SHP77 (cell line): ENCODE measurements around the gene COQ8A.
"Not testable (repeated sequence)": the region's sequence is repeated elsewhere in the genome, so short reads cannot be mapped to it uniquely, and the experiment has no call there.

Source experiments
- DNase-seq, 2 experiments: peaks; one replicate each; lab custom pipeline; 2025; lab: John Stamatoyannopoulos, UW

COQ8A gene

GRCh38 chr1:226984521-226985238, 44.6 kb downstream of the COQ8A start:
- no peak for DNase-seq

GRCh38 chr1:226985239-226985838, 45.2 kb downstream of the COQ8A start:
- no peak for DNase-seq

- DNase-seq, result no peak
Measured at GRCh38 chr1:226985839-226986463, 45.9 kb downstream of the COQ8A start.

GRCh38 chr1:226986496-226987178, 46.5 kb downstream of the COQ8A start:
- DNase-seq, result no peak

- DNase-seq, result no peak
Measured at GRCh38 chr1:226987179-226987536, 47.1 kb downstream of the COQ8A start.

- no peak for DNase-seq
Measured at GRCh38 chr1:226987623-226988333, 47.7 kb downstream of the COQ8A start.

GRCh38 chr1:226988334-226988666, 48.2 kb downstream of the COQ8A start:
- DNase-seq, result no peak

- no peak for DNase-seq
Measured at GRCh38 chr1:226989085-226989920, 49.2 kb downstream of the COQ8A start.

GRCh38 chr1:226990133-226990716, 50.1 kb downstream of the COQ8A start:
- DNase-seq, result no peak

GRCh38 chr1:226991920-226992319, 51.8 kb downstream of the COQ8A start:
- DNase-seq, result no peak

GRCh38 chr1:226993814-226994585, 53.9 kb downstream of the COQ8A start:
- no peak for DNase-seq

- DNase-seq, result no peak
Measured at GRCh38 chr1:226994586-226995364, 54.7 kb downstream of the COQ8A start.

- DNase-seq, result no peak
Measured at GRCh38 chr1:226995365-226996332, 55.6 kb downstream of the COQ8A start.

- not testable (repeated sequence) for DNase-seq
Measured at GRCh38 chr1:226999579-226999978, 59.5 kb downstream of the COQ8A start.

GRCh38 chr1:227002531-227003049, 62.5 kb downstream of the COQ8A start:
- DNase-seq, result no peak

- no peak for DNase-seq
Measured at GRCh38 chr1:227003165-227003564, 63.1 kb downstream of the COQ8A start.

- no peak for DNase-seq
Measured at GRCh38 chr1:227004796-227005195, 64.7 kb downstream of the COQ8A start.

- DNase-seq, result no peak
Measured at GRCh38 chr1:227006226-227006796, 66.2 kb downstream of the COQ8A start.
